DOHH2 (cell line): ENCODE data around the gene LEPR.

Experiments
- H3F3A ChIP-seq: fragments of 200-600 bp; sonication (generic), shearing (Covaris generic); 2 replicates; pipeline ENCODE4 v1.6.0; 2016; ENCODE audit warnings: antibody characterized with exemption, mild to moderate bottlenecking; ENCODE audit not compliant: control insufficient read depth, insufficient read depth
- H3K27ac ChIP-seq: fragments of 200-600 bp; sonication (generic); 2 replicates; pipeline ENCODE4 v1.5.1; 2014; ENCODE audit warnings: low read depth, mild to moderate bottlenecking, low read length, moderate library complexity
- H3K27me3 ChIP-seq: fragments of 200-600 bp; sonication (generic); 2 replicates; pipeline ENCODE4 v1.6.1; 2014; ENCODE audit warnings: mild to moderate bottlenecking, low read length, mixed read lengths; ENCODE audit not compliant: control insufficient read depth
- H3K36me3 ChIP-seq: fragments of 200-600 bp; sonication (generic); 2 replicates; pipeline ENCODE4 v1.6.1; 2014; ENCODE audit warnings: mild to moderate bottlenecking, low read length, moderate library complexity, mixed read lengths; ENCODE audit not compliant: control insufficient read depth
- H3K4me1 ChIP-seq: fragments of 200-600 bp; sonication (generic); 2 replicates; pipeline ENCODE4 v1.6.1; 2014; ENCODE audit warnings: mild to moderate bottlenecking, low read length, mixed read lengths; ENCODE audit not compliant: control insufficient read depth
- H3K4me2 ChIP-seq: fragments of 200-600 bp; sonication (generic); 2 replicates; pipeline ENCODE4 v1.6.0; 2014; ENCODE audit warnings: mild to moderate bottlenecking, low read length, moderate library complexity
- H3K4me3 ChIP-seq: fragments of 200-600 bp; sonication (generic); 2 replicates; pipeline ENCODE4 v1.5.1; 2014; ENCODE audit warnings: mild to moderate bottlenecking, low read length, mixed read lengths
- H3K79me2 ChIP-seq: fragments of 200-600 bp; sonication (generic); 2 replicates; pipeline ENCODE4 v1.6.1; 2014; ENCODE audit warnings: mild to moderate bottlenecking, low read length, mixed read lengths; ENCODE audit not compliant: control insufficient read depth
- H3K9me2 ChIP-seq: fragments of 200-600 bp; sonication (generic); replicated peaks from 2 replicates; pipeline ENCODE4 v1.6.1; 2014; ENCODE audit warnings: mild to moderate bottlenecking, low read length, mixed read lengths; ENCODE audit not compliant: control insufficient read depth
- H3K9me3 ChIP-seq: fragments of 200-600 bp; sonication (generic); 2 replicates; pipeline ENCODE4 v1.6.1; 2014; ENCODE audit warnings: antibody characterized with exemption, low read length, mixed read lengths; ENCODE audit not compliant: control insufficient read depth, insufficient read depth
- H4K20me1 ChIP-seq: fragments of 200-600 bp; sonication (generic); 2 replicates; pipeline ENCODE4 v1.6.0; 2014; ENCODE audit warnings: low read depth, mild to moderate bottlenecking, antibody characterized with exemption, low read length, moderate library complexity; ENCODE audit not compliant: control insufficient read depth, insufficient read depth
- EZH2phosphoT487 ChIP-seq: fragments of 200-600 bp; sonication (generic); IDR thresholded peaks from 2 replicates; pipeline ENCODE4 v1.6.1; 2017; ENCODE audit warnings: borderline replicate concordance, mild to moderate bottlenecking, antibody characterized with exemption, low read length, moderate library complexity, mixed read lengths
- TF ChIP-seq, protein P1 (sequence below): fragments of 200-600 bp; sonication (generic); IDR thresholded peaks from one replicate; pipeline ENCODE4 v1.5.1; 2014; ENCODE audit warnings: antibody characterized with exemption, mild to moderate bottlenecking, low read depth, low read length; ENCODE audit not compliant: poor library complexity, severe bottlenecking

LEPR gene

DNA sequence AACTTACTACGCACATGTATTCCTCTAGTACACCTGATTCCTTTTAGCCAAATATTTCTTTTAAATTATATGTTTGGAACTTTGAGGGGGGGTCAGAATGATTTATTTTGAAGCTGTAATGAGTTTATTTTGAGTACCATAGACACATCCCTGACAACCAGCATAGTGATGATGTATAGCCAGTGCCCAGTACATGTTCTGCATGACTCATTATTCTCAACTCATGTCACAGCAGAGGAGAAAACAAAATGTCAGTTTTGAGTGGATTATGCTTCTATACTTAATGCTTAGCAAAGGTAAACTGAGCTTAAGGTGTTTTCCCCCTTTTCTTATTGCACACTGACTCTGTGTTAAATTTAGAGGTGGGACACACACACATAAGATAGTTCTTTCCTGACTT is 22.4 kb upstream of the LEPR start:
- Histone ChIP-seq H3K79me2 (no peaks in the 10 kb centered on the region), H3K9me2 (no peaks in the 10 kb centered on the region), H3K27me3 (no peaks in the 10 kb centered on the region), H3K9me3 (no peaks in the 10 kb centered on the region), H3K36me3 (no peaks in the 10 kb centered on the region), H3F3A (no peaks in the 10 kb centered on the region), H3K4me2 (no peak overlapping the region), H4K20me1 (no peaks in the 10 kb centered on the region), H3K27ac (no peak overlapping the region), H3K4me1 (no peaks in the 10 kb centered on the region), H3K4me3 (no peak overlapping the region)
- TF ChIP-seq EZH2phosphoT487, result no peak
- TF ChIP-seq, protein P1, sequence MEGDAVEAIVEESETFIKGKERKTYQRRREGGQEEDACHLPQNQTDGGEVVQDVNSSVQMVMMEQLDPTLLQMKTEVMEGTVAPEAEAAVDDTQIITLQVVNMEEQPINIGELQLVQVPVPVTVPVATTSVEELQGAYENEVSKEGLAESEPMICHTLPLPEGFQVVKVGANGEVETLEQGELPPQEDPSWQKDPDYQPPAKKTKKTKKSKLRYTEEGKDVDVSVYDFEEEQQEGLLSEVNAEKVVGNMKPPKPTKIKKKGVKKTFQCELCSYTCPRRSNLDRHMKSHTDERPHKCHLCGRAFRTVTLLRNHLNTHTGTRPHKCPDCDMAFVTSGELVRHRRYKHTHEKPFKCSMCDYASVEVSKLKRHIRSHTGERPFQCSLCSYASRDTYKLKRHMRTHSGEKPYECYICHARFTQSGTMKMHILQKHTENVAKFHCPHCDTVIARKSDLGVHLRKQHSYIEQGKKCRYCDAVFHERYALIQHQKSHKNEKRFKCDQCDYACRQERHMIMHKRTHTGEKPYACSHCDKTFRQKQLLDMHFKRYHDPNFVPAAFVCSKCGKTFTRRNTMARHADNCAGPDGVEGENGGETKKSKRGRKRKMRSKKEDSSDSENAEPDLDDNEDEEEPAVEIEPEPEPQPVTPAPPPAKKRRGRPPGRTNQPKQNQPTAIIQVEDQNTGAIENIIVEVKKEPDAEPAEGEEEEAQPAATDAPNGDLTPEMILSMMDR, result no peak

DNA sequence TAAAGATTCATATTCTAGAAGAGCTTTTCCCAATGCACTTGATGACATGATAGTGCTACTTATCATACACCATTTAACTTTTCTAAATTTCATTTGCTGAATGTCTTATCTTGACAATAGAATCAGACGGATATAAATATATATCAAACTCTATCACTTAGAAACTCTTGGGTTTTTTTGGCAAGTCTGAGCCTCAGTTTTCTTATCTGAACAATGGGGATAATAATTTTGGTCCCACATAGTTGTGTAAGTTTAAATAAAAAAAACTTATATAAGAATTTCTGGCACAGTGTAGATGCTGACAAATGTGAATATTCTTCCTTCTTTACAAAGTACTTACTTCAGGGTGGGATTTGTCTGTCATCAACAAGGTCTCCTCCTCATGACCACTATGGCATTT is 21.5 kb upstream of the LEPR start:
- Histone ChIP-seq H3K36me3 (no peaks in the 10 kb centered on the region), H3F3A (no peaks in the 10 kb centered on the region), H3K27me3 (no peaks in the 10 kb centered on the region), H3K9me2 (no peaks in the 10 kb centered on the region), H3K4me3 (no peak overlapping the region), H3K9me3 (no peaks in the 10 kb centered on the region), H3K79me2 (no peaks in the 10 kb centered on the region), H3K27ac (no peak overlapping the region), H3K4me2 (no peak overlapping the region), H4K20me1 (no peaks in the 10 kb centered on the region), H3K4me1 (no peaks in the 10 kb centered on the region)
- TF ChIP-seq, protein P1, result no peak
- no peak for TF ChIP-seq EZH2phosphoT487

DNA sequence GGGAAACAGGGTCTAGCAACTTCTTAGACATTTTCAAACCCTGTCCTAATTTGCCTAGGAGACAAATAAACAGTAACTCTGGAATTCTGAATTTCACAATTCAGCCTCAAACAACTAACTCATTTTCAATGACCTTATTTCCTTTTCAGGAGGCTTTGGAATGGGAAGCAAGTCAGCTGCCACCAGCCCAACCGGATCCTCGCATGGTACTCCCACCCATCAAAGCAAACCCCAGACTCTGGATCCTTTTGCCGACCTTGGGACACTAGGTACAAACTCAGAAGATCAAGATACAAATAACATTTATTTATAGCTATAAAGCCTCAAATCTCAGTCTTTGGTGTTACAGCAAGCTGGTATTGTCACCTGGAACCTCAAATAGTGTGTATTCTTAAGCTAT is 18.9 kb upstream of the LEPR start:
- no peaks in the 10 kb centered on the region for H3K27me3 ChIP-seq
- no peak overlapping the region for H3K4me3 ChIP-seq
- H3K4me1 ChIP-seq, result no peaks in the 10 kb centered on the region
- TF ChIP-seq EZH2phosphoT487, result no peak
- TF ChIP-seq, protein P1, result no peak
- H3K9me2 ChIP-seq, result no peaks in the 10 kb centered on the region
- no peaks in the 10 kb centered on the region for H3K79me2 ChIP-seq
- no peaks in the 10 kb centered on the region for H3K36me3 ChIP-seq
- no peak overlapping the region for H3K27ac ChIP-seq
- no peaks in the 10 kb centered on the region for H4K20me1 ChIP-seq
- H3K9me3 ChIP-seq, result no peaks in the 10 kb centered on the region
- H3K4me2 ChIP-seq, result no peak overlapping the region
- H3F3A ChIP-seq, result no peaks in the 10 kb centered on the region

DNA sequence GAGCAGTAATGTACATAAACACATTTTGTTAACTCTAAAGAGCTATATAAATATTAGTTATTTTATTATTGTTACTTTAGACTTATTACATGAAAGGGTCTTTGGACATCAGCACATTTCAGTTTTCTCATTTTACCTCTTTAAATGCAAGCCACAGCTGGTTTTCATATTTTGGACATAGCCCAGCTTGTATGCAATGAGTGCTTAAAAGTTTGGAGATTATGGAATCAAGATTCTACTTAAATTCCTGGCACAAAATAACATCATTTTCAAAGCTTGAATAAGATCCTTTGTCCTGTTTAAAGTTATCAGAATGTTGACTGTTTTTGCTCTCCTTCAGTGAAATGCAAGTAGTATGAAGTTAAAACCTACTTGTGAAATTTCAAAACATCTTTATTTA is 15.5 kb upstream of the LEPR start:
- no peaks in the 10 kb centered on the region for H3F3A ChIP-seq
- TF ChIP-seq EZH2phosphoT487, result no peak
- TF ChIP-seq, protein P1, result no peak

More for the DNA sequence above, 15.5 kb upstream of the LEPR start:
- Histone ChIP-seq H3K79me2 (no peaks in the 10 kb centered on the region), H3K9me2 (no peaks in the 10 kb centered on the region), H3K36me3 (no peaks in the 10 kb centered on the region), H3K4me1 (no peaks in the 10 kb centered on the region), H3K27me3 (no peaks in the 10 kb centered on the region), H3K9me3 (no peaks in the 10 kb centered on the region), H3K4me3 (no peak overlapping the region), H4K20me1 (no peaks in the 10 kb centered on the region), H3K4me2 (no peak overlapping the region), H3K27ac (no peak overlapping the region)
